ENCODE measurements around the gene GALNTL6. TPM values are rescaled to one million over a fixed set of nuclear protein-coding genes. Genes with fewer than 3 reads are reported as not detected.

The GALNTL6 gene
- total and polyA plus RNA-seq, 9 of the 15 experiments (the other 6 are each of a cell fraction or from before 2014, with no cell fraction given): 0.18 to 0.50 (median 0.29) TPM

- Histone ChIP-seq H3K9ac (ENCODE audit: insufficient read depth in 1 of 2, low read depth in 2 of 2, low read length in 2 of 2) (no peak overlapping the region), H3K36me3 (ENCODE audit: control insufficient read depth, insufficient read depth, low read length) (no peaks in the 10 kb centered on the region; the same call in 2 of the 3 replicates), H3K9me3 (replicated peaks; ENCODE audit: control insufficient read depth, insufficient read depth, low read depth, low read length) (no peaks in the 10 kb centered on the region), H3K79me2 (ENCODE audit: control insufficient read depth, insufficient read depth, low read length) (peaks cover 2% of the 10 kb centered on the region; the same call in 1 of the 3 replicates), H3K4me1 (replicated peaks in 1 of 2; ENCODE audit: control insufficient read depth in 2 of 2, insufficient read depth in 2 of 2, low read length in 2 of 2) (no peaks in the 10 kb centered on the region), H3K4me3 (no peak overlapping the region), H3K4me2 (ENCODE audit: insufficient read depth, low read length) (no peak overlapping the region), H3K27ac (ENCODE audit: extremely low read depth, low read depth, low read length) (no peak overlapping the region), H3K9me1 (ENCODE audit: control insufficient read depth, insufficient read depth, low read length) (no peaks in the 10 kb centered on the region), H2AFZ (ENCODE audit: low read depth, low read length) (no peak overlapping the region), H4K20me1 (replicated peaks; ENCODE audit: control insufficient read depth, insufficient read depth, low read length) (no peaks in the 10 kb centered on the region), H3K27me3 (ENCODE audit: control insufficient read depth in 2 of 2, insufficient read depth in 2 of 2, low read length in 2 of 2) (no peaks in the 10 kb centered on the region)
- DNase-seq (ENCODE audit: extremely low read depth in 1 of 4, low spot score in 3 of 4) (no peak), FAIRE-seq (no peak), ATAC-seq (no peak)
- peak; percentile 77 for TF ChIP-seq SPI1 (IDR thresholded peaks at IDR 0.05; ENCODE audit: borderline replicate concordance, low read depth, low read length)
- TF ChIP-seq SMAD3 (CRISPR knock-in tag; conservative IDR thresholded peaks at IDR 0.05): no peak
- in situ Hi-C loops (cut with MboI): no loop called here
- CTCF ChIA-PET (ENCODE audit: low intra/inter-chr PET ratio): no interaction called here
- intact Hi-C loops (cut with micrococcal nuclease): no loop called here
- no TSS peak for BruUV-seq (replicated peaks)
- POLR2A ChIA-PET: no interaction called here
Measured at GRCh38 chr4:172125443-172125842, 312.2 kb downstream of the GALNTL6 start.

- no peak; the same call in 2 of the 3 replicates for ATAC-seq
- in situ Hi-C loops (cut with MboI): no loop called here
- CTCF ChIA-PET (ENCODE audit: low intra/inter-chr PET ratio): no interaction called here
- no peak for TF ChIP-seq USF2 (CRISPR knock-in tag; IDR thresholded peaks at IDR 0.05)
- TF ChIP-seq SAP30 (IDR thresholded peaks at IDR 0.05; ENCODE audit: borderline replicate concordance, insufficient read depth, low read depth, low read length, poor library complexity, severe bottlenecking): no peak
- no peak for TF ChIP-seq STAT6 (CRISPR knock-in tag; IDR thresholded peaks at IDR 0.05)
- TF ChIP-seq GATAD2B (IDR thresholded peaks at IDR 0.05; ENCODE audit: borderline replicate concordance): no peak
- TF ChIP-seq CEBPG (CRISPR knock-in tag; IDR thresholded peaks at IDR 0.05): no peak
- no peak for TF ChIP-seq CEBPG (tag; conservative IDR thresholded peaks at IDR 0.05 in 1 of 2, IDR thresholded peaks at IDR 0.05 in 1 of 2)
- TF ChIP-seq SRF (CRISPR knock-in tag; IDR thresholded peaks at IDR 0.05): no peak
- no peak for TF ChIP-seq NFRKB (IDR thresholded peaks at IDR 0.05; ENCODE audit: low read depth)
- TF ChIP-seq SLC30A9 (CRISPR knock-in tag; IDR thresholded peaks at IDR 0.05): no peak
- no peak for TF ChIP-seq RBM14 (IDR thresholded peaks at IDR 0.05; ENCODE audit: borderline replicate concordance, insufficient read depth, low read depth, low read length)
- TF ChIP-seq ETV5 (CRISPR knock-in tag; IDR thresholded peaks at IDR 0.05; ENCODE audit: low read depth): no peak
- TF ChIP-seq EHMT2 (IDR thresholded peaks at IDR 0.05): no peak
Measured at GRCh38 chr4:172127168-172127567, 314.0 kb downstream of the GALNTL6 start.

More at GRCh38 chr4:172127168-172127567, 314.0 kb downstream of the GALNTL6 start:
- no peak overlapping the region for H3K27ac ChIP-seq (ENCODE audit: extremely low read depth, low read depth, low read length)
- 73% methylated on average over 4 of the region's 4 CpGs for WGBS (ENCODE audit: insufficient coverage, low coverage, missing lambda C conversion rate)
- H3K4me2 ChIP-seq (ENCODE audit: insufficient read depth, low read length): no peak overlapping the region
- FAIRE-seq (no peak), DNase-seq (ENCODE audit: extremely low read depth in 1 of 4, low spot score in 3 of 4) (no peak)
- no peaks in the 10 kb centered on the region for H3K9me1 ChIP-seq (ENCODE audit: control insufficient read depth, insufficient read depth, low read length)
- no peak overlapping the region for H2AFZ ChIP-seq (ENCODE audit: low read depth, low read length)
- POLR2A ChIA-PET: no interaction called here
- peaks cover 2% of the 10 kb centered on the region; the same call in 1 of the 3 replicates for H3K79me2 ChIP-seq (ENCODE audit: control insufficient read depth, insufficient read depth, low read length)
- H4K20me1 ChIP-seq (replicated peaks; ENCODE audit: control insufficient read depth, insufficient read depth, low read length): no peaks in the 10 kb centered on the region
- H3K27me3 ChIP-seq (ENCODE audit: control insufficient read depth in 2 of 2, insufficient read depth in 2 of 2, low read length in 2 of 2): no peaks in the 10 kb centered on the region
- 0 out of 4 replicates have a peak overlapping the region, but pooled peaks of 1 of the 2 experiments have one; percentile 32 for H3K9ac ChIP-seq (ENCODE audit: insufficient read depth in 1 of 2, low read depth in 2 of 2, low read length in 2 of 2)
- H3K36me3 ChIP-seq (ENCODE audit: control insufficient read depth, insufficient read depth, low read length): no peaks in the 10 kb centered on the region; the same call in 2 of the 3 replicates
- BruUV-seq (replicated peaks): no TSS peak
- no peaks in the 10 kb centered on the region for H3K9me3 ChIP-seq (replicated peaks; ENCODE audit: control insufficient read depth, insufficient read depth, low read depth, low read length)
- H3K4me3 ChIP-seq: no peak overlapping the region
- no peaks in the 10 kb centered on the region for H3K4me1 ChIP-seq (replicated peaks in 1 of 2; ENCODE audit: control insufficient read depth in 2 of 2, insufficient read depth in 2 of 2, low read length in 2 of 2)
- intact Hi-C loops (cut with micrococcal nuclease): no loop called here

Measured in K562 (cell line).